Embryonic facial prominence (tissue), 1 donor: ENCODE results near the gene RNF138.
"Not testable (repeated sequence)": the region's sequence is repeated elsewhere in the genome, so short reads cannot be mapped to it uniquely, and the experiment has no call there.

Experiments used
- DNase-seq: peaks from one replicate; pipeline ENCODE4 v3.0.0-alpha.2; 2016; ENCODE audit errors: extremely low spot score

The RNF138 gene

GRCh38 chr18:32091724-32092421, at the start of gene RNF138:
Gene RNF138 (plus strand): TSS chr18:32091874. CDS start chr18:32092777, 903 bp downstream.
- peak; percentile 71 for DNase-seq

GRCh38 chr18:32042337-32042736, 49.3 kb upstream of the RNF138 start:
- no peak for DNase-seq

- DNase-seq, result no peak
Observed at GRCh38 chr18:32048507-32049091, 43.1 kb upstream of the RNF138 start.

- no peak for DNase-seq
Observed at GRCh38 chr18:32049393-32050171, 42.1 kb upstream of the RNF138 start.

GRCh38 chr18:32056613-32057358, 34.9 kb upstream of the RNF138 start:
- no peak for DNase-seq

GRCh38 chr18:32057624-32058165, 34.0 kb upstream of the RNF138 start:
- no peak for DNase-seq

- DNase-seq, result no peak
Observed at GRCh38 chr18:32060026-32060425, 31.6 kb upstream of the RNF138 start.

GRCh38 chr18:32067375-32068167, 24.1 kb upstream of the RNF138 start:
- DNase-seq, result no peak

GRCh38 chr18:32072321-32072720, 19.4 kb upstream of the RNF138 start:
- no peak for DNase-seq

GRCh38 chr18:32074206-32074605, 17.5 kb upstream of the RNF138 start:
- DNase-seq, result no peak

- no peak for DNase-seq
Observed at GRCh38 chr18:32078845-32079244, 12.8 kb upstream of the RNF138 start.

GRCh38 chr18:32081881-32082280, 9.8 kb upstream of the RNF138 start:
- DNase-seq, result no peak

GRCh38 chr18:32083781-32084180, 7.9 kb upstream of the RNF138 start:
- no peak for DNase-seq

- DNase-seq, result no peak
Observed at GRCh38 chr18:32086881-32087280, 4.8 kb upstream of the RNF138 start.

- not testable (repeated sequence) for DNase-seq
Observed at GRCh38 chr18:32090831-32091230, 843 bp upstream of the RNF138 start.

- DNase-seq, result no peak
Observed at GRCh38 chr18:32091325-32091723, 350 bp upstream of the RNF138 start.

GRCh38 chr18:32092422-32093101, 888 bp downstream of the RNF138 start:
- peak; percentile 95 for DNase-seq

GRCh38 chr18:32093102-32093511, 1.4 kb downstream of the RNF138 start:
- peak; percentile 12 for DNase-seq

GRCh38 chr18:32093523-32093922, 1.8 kb downstream of the RNF138 start:
- DNase-seq, result no peak

- DNase-seq, result no peak
Observed at GRCh38 chr18:32095192-32095899, 3.7 kb downstream of the RNF138 start.
